ENCODE measurements around the gene ATAD3A.

The ATAD3A gene

DNA sequence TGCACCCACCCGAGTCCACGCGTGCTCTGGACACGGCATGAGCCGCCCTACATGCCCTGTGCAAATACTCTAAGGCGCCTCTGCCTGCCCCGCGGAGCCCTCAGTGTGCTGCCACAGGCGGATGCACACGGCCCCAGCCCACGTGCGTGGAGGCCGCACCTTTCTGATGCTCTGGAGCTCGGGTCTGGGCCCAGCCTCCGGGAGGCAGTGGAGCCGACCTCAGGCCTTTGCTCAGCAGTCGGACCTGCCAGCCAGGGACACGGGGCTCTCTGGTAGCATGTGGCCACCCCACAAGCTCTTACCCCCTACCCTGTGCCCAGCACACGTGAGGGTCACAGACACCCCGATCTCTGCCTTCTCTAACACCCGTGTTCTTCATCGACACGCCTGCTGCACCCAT lies 26.4 kb downstream of the ATAD3A start:
- H3K9me3 ChIP-seq (ENCODE audit: severe bottlenecking), result no peaks in the 10 kb centered on the region
- TF ChIP-seq, protein P1, sequence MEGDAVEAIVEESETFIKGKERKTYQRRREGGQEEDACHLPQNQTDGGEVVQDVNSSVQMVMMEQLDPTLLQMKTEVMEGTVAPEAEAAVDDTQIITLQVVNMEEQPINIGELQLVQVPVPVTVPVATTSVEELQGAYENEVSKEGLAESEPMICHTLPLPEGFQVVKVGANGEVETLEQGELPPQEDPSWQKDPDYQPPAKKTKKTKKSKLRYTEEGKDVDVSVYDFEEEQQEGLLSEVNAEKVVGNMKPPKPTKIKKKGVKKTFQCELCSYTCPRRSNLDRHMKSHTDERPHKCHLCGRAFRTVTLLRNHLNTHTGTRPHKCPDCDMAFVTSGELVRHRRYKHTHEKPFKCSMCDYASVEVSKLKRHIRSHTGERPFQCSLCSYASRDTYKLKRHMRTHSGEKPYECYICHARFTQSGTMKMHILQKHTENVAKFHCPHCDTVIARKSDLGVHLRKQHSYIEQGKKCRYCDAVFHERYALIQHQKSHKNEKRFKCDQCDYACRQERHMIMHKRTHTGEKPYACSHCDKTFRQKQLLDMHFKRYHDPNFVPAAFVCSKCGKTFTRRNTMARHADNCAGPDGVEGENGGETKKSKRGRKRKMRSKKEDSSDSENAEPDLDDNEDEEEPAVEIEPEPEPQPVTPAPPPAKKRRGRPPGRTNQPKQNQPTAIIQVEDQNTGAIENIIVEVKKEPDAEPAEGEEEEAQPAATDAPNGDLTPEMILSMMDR (IDR thresholded peaks at IDR 0.05; ENCODE audit: poor library complexity, severe bottlenecking), result no peak
- no peaks in the 10 kb centered on the region for H3K27me3 ChIP-seq (ENCODE audit: insufficient read depth, poor library complexity, severe bottlenecking)
- ATAC-seq (ENCODE audit: low read depth) (no peak; the same call in 2 of the 3 replicates), DNase-seq (ENCODE audit: low spot score) (no peak)
- no peaks in the 10 kb centered on the region for H3K4me1 ChIP-seq (ENCODE audit: insufficient read depth, poor library complexity, severe bottlenecking)
- no peak overlapping the region for H3K4me3 ChIP-seq (ENCODE audit: severe bottlenecking)
- no peak overlapping the region for H3K27ac ChIP-seq (ENCODE audit: poor library complexity, severe bottlenecking)
- H3K36me3 ChIP-seq (ENCODE audit: low read depth), result peaks cover 15% of the 10 kb centered on the region; the same call in 1 of the 2 replicates

DNA sequence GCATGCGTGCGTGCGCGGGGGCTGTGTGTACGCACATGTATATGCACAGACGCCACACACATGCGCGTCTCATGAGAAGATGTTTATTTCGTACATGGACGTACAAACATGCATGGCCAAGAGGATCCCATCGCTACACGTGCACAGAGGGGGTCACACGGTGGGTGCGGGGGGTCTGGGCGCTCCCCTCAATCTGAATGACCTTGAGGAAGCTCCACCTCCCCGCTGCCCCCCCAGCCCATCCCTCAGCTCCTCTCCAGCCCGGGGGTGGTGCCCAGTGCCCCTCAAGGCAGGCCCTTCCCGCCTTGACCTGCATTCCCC lies 27.0 kb downstream of the ATAD3A start:
- H3K36me3 ChIP-seq (ENCODE audit: low read depth), result peaks cover 15% of the 10 kb centered on the region; the same call in 1 of the 2 replicates
- DNase-seq (ENCODE audit: low spot score) (no peak), ATAC-seq (ENCODE audit: low read depth) (no peak)
- H3K4me3 ChIP-seq (ENCODE audit: severe bottlenecking), result no peak overlapping the region
- no peaks in the 10 kb centered on the region for H3K9me3 ChIP-seq (ENCODE audit: severe bottlenecking)
- no peaks in the 10 kb centered on the region for H3K27me3 ChIP-seq (ENCODE audit: insufficient read depth, poor library complexity, severe bottlenecking)
- H3K27ac ChIP-seq (ENCODE audit: poor library complexity, severe bottlenecking), result no peak overlapping the region
- TF ChIP-seq, protein P1 (IDR thresholded peaks at IDR 0.05; ENCODE audit: poor library complexity, severe bottlenecking), result no peak
- no peaks in the 10 kb centered on the region for H3K4me1 ChIP-seq (ENCODE audit: insufficient read depth, poor library complexity, severe bottlenecking)

DNA sequence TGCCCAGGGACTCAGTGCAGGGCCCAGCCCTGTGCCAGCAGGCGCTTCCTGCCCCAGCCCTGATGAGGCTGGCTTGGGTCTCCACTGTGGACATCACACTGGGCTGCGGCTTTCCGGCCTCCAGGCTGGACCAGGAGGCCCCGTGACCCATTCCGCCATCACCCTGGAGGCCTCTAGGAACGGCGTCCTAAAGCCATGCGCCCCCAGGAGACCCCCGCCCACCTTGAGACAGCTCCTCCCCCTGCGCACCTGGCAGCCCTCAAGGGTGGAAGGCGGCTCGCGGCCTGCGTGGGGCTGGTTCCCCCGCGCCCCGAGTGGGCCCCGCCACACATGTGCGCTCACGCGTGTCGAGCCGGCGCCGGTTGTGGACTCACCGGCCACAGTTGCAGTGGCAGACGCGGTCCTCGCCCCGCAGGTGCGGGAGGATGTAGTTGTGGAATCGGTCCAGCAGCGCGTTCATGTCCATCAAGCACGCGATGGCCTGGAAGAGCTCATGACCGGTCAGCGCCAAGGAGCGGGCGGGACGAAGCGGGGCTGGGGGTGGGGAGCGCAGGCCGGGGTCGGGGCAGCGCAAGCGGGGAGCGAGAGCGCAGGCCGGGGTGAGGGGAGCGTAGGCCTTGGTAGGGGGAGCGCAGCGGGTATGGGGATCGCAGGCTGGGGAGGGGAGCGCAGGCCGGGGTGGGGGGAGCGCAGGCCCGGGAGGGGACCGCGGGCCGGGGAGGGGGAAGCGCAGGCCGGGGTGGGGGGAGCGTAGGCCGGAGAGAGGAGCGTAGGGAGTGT lies 27.5 kb downstream of the ATAD3A start:
- ATAC-seq (ENCODE audit: low read depth) (no peak), DNase-seq (ENCODE audit: low spot score) (peak; percentile 68)
- Histone ChIP-seq H3K4me1 (ENCODE audit: insufficient read depth, poor library complexity, severe bottlenecking) (no peaks in the 10 kb centered on the region), H3K27ac (ENCODE audit: poor library complexity, severe bottlenecking) (no peak overlapping the region), H3K9me3 (ENCODE audit: severe bottlenecking) (no peaks in the 10 kb centered on the region), H3K4me3 (ENCODE audit: severe bottlenecking) (no peak overlapping the region), H3K27me3 (ENCODE audit: insufficient read depth, poor library complexity, severe bottlenecking) (no peaks in the 10 kb centered on the region), H3K36me3 (ENCODE audit: low read depth) (peaks cover 16% of the 10 kb centered on the region)
- TF ChIP-seq, protein P1 (IDR thresholded peaks at IDR 0.05; ENCODE audit: poor library complexity, severe bottlenecking), result no peak

DNA sequence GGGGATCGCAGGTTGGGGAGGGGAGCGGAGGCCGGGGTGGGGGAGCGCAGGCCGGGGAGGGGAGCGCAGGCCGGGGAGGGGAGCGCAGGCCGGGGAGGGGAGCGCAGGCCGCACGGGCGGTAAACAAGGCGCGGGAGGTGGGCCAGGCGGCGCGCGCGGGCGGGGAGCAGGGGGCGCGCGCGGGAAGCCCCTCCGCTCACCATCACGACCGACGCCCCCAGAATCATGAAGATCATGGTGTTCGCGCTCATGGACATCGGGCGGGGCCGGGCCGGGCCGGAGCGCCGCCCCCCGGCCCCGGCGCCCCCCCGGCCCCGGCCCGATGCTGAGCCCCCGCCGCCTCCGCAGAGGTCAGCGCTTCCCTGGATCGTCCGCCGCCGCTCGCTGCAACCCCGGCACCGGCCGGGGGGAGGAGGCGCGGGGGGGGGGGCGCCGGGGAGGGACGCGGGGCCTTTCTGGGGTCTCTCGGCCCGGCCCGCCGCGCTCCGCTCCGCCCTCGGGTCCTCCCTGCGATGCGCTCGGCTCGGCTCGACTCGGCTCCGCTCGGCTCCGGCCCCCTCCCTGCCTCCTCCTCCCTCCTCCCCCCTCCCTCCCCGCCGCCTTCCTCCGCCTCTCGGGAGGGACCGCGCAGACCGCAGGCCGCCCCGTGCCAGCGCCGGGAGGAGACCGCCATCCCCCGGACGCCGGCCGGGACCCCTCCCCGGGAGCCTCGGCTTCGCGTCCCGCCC lies 28.3 kb downstream of the ATAD3A start, which contains the start of gene TMEM240:
TMEM240 (minus strand) TSS at position 535 of the 728 bp plus-strand sequence; CDS start at position 257, 278 bp downstream.
- DNase-seq (ENCODE audit: low spot score) (peak; percentile 58), ATAC-seq (ENCODE audit: low read depth) (no peak)
- H3K27ac ChIP-seq (ENCODE audit: poor library complexity, severe bottlenecking), result no peak within 1 kb of the TSS
- H3K27me3 ChIP-seq (ENCODE audit: insufficient read depth, poor library complexity, severe bottlenecking), result no peaks in the 10 kb centered on the region
- TF ChIP-seq, protein P1 (IDR thresholded peaks at IDR 0.05; ENCODE audit: poor library complexity, severe bottlenecking), result no peak
- H3K4me3 ChIP-seq (ENCODE audit: severe bottlenecking), result no peak within 1 kb of the TSS
- H3K4me1 ChIP-seq (ENCODE audit: insufficient read depth, poor library complexity, severe bottlenecking), result no peaks in the 10 kb centered on the region
- no peaks in the 10 kb centered on the region for H3K9me3 ChIP-seq (ENCODE audit: severe bottlenecking)
- peaks cover 19% of the 10 kb centered on the region for H3K36me3 ChIP-seq (ENCODE audit: low read depth)
